ENCODE data around the gene CSF1.

The CSF1 gene

GRCh38 chr1:109935451-109935900 lies 24.8 kb downstream of the CSF1 start:
- H3K23ac ChIP-seq (ENCODE audit: low read length) = no peak overlapping the region
- DNase-seq = no peak
- no peaks in the 10 kb centered on the region for H3K79me1 ChIP-seq (ENCODE audit: low read length)
- no peaks in the 10 kb centered on the region for H3K4me1 ChIP-seq (ENCODE audit: control insufficient read depth, low read depth, low read length)
- H4K8ac ChIP-seq (ENCODE audit: low read depth, low read length) = no peak overlapping the region
- H3K79me2 ChIP-seq (ENCODE audit: control insufficient read depth, insufficient read depth, low read length) = no peaks in the 10 kb centered on the region
- no peak overlapping the region for H3K18ac ChIP-seq (ENCODE audit: low read length)
- no peak overlapping the region for H3K9ac ChIP-seq (ENCODE audit: low read length)
- no peaks in the 10 kb centered on the region for H3K27me3 ChIP-seq (ENCODE audit: insufficient read depth, low read length, poor library complexity)
- WGBS (ENCODE audit: extremely low coverage, insufficient coverage, low lambda C conversion rate) = no CpG with 5 or more reads among the region's 4 CpGs
- H3K4me2 ChIP-seq (ENCODE audit: low read length) = no peak overlapping the region
- H3K36me3 ChIP-seq (ENCODE audit: control insufficient read depth, insufficient read depth, low read length) = no peaks in the 10 kb centered on the region
- no peak overlapping the region for H4K5ac ChIP-seq (ENCODE audit: low read length)
- no peak overlapping the region for H3K56ac ChIP-seq (ENCODE audit: low read length)
- H3K4ac ChIP-seq (ENCODE audit: low read depth, low read length) = no peak overlapping the region
- no peak overlapping the region for H2BK5ac ChIP-seq (ENCODE audit: low read length)
- H3K4me3 ChIP-seq (ENCODE audit: low read length) = no peak overlapping the region
- H2BK15ac ChIP-seq (replicated peaks; ENCODE audit: low read depth) = no peak overlapping the region
- no peak overlapping the region for H3K27ac ChIP-seq (ENCODE audit: low read depth, low read length)
- H2AK5ac ChIP-seq (ENCODE audit: low read length) = no peak overlapping the region
- no peak overlapping the region for H2BK120ac ChIP-seq (ENCODE audit: low read depth, low read length)

GRCh38 chr1:109937738-109938137 lies 27.1 kb downstream of the CSF1 start:
- Histone ChIP-seq H2BK15ac (replicated peaks; ENCODE audit: low read depth) (no peak overlapping the region), H2BK5ac (ENCODE audit: low read length) (no peak overlapping the region), H3K27me3 (ENCODE audit: insufficient read depth, low read length, poor library complexity) (no peaks in the 10 kb centered on the region), H3K23ac (ENCODE audit: low read length) (no peak overlapping the region), H3K9ac (ENCODE audit: low read length) (no peak overlapping the region), H3K18ac (ENCODE audit: low read length) (no peak overlapping the region), H3K36me3 (ENCODE audit: control insufficient read depth, insufficient read depth, low read length) (no peaks in the 10 kb centered on the region), H3K4me3 (ENCODE audit: low read length) (no peak overlapping the region), H3K56ac (ENCODE audit: low read length) (no peak overlapping the region), H3K4me2 (ENCODE audit: low read length) (no peak overlapping the region), H4K5ac (ENCODE audit: low read length) (no peak overlapping the region), H3K4me1 (ENCODE audit: control insufficient read depth, low read depth, low read length) (no peaks in the 10 kb centered on the region), H3K79me1 (ENCODE audit: low read length) (no peaks in the 10 kb centered on the region), H3K79me2 (ENCODE audit: control insufficient read depth, insufficient read depth, low read length) (no peaks in the 10 kb centered on the region), H4K8ac (ENCODE audit: low read depth, low read length) (no peak overlapping the region), H3K4ac (ENCODE audit: low read depth, low read length) (no peak overlapping the region), H3K27ac (ENCODE audit: low read depth, low read length) (no peak overlapping the region), H2BK120ac (ENCODE audit: low read depth, low read length) (no peak overlapping the region), H2AK5ac (ENCODE audit: low read length) (no peak overlapping the region)
- no CpG with 5 or more reads among the region's 1 CpG for WGBS (ENCODE audit: extremely low coverage, insufficient coverage, low lambda C conversion rate)
- DNase-seq = no peak

GRCh38 chr1:109938556-109938955 lies 27.9 kb downstream of the CSF1 start:
- Histone ChIP-seq H3K36me3 (ENCODE audit: control insufficient read depth, insufficient read depth, low read length) (no peaks in the 10 kb centered on the region), H3K79me2 (ENCODE audit: control insufficient read depth, insufficient read depth, low read length) (no peaks in the 10 kb centered on the region), H2AK5ac (ENCODE audit: low read length) (no peak overlapping the region), H4K5ac (ENCODE audit: low read length) (no peak overlapping the region), H2BK5ac (ENCODE audit: low read length) (no peak overlapping the region), H4K8ac (ENCODE audit: low read depth, low read length) (no peak overlapping the region), H3K4ac (ENCODE audit: low read depth, low read length) (no peak overlapping the region), H3K27me3 (ENCODE audit: insufficient read depth, low read length, poor library complexity) (no peaks in the 10 kb centered on the region), H3K4me1 (ENCODE audit: control insufficient read depth, low read depth, low read length) (no peaks in the 10 kb centered on the region), H3K18ac (ENCODE audit: low read length) (no peak overlapping the region), H3K27ac (ENCODE audit: low read depth, low read length) (no peak overlapping the region), H3K56ac (ENCODE audit: low read length) (no peak overlapping the region), H2BK15ac (replicated peaks; ENCODE audit: low read depth) (no peak overlapping the region), H2BK120ac (ENCODE audit: low read depth, low read length) (no peak overlapping the region), H3K9ac (ENCODE audit: low read length) (no peak overlapping the region), H3K4me2 (ENCODE audit: low read length) (no peak overlapping the region), H3K4me3 (ENCODE audit: low read length) (no peak overlapping the region), H3K79me1 (ENCODE audit: low read length) (no peaks in the 10 kb centered on the region), H3K23ac (ENCODE audit: low read length) (no peak overlapping the region)
- DNase-seq = no peak
- WGBS (ENCODE audit: extremely low coverage, insufficient coverage, low lambda C conversion rate) = no CpG with 5 or more reads among the region's 2 CpGs

GRCh38 chr1:109942434-109942833 lies 31.8 kb downstream of the CSF1 start:
- no peaks in the 10 kb centered on the region for H3K79me1 ChIP-seq (ENCODE audit: low read length)
- H3K27ac ChIP-seq (ENCODE audit: low read depth, low read length) = no peak overlapping the region
- H3K56ac ChIP-seq (ENCODE audit: low read length) = no peak overlapping the region
- H3K4me1 ChIP-seq (ENCODE audit: control insufficient read depth, low read depth, low read length) = no peaks in the 10 kb centered on the region
- no peak for DNase-seq
- no peak overlapping the region for H4K5ac ChIP-seq (ENCODE audit: low read length)
- no peak overlapping the region for H3K4me3 ChIP-seq (ENCODE audit: low read length)
- no peak overlapping the region for H4K8ac ChIP-seq (ENCODE audit: low read depth, low read length)
- WGBS (ENCODE audit: extremely low coverage, insufficient coverage, low lambda C conversion rate) = no CpG with 5 or more reads among the region's 2 CpGs
- no peak overlapping the region for H2BK15ac ChIP-seq (replicated peaks; ENCODE audit: low read depth)
- H3K79me2 ChIP-seq (ENCODE audit: control insufficient read depth, insufficient read depth, low read length) = no peaks in the 10 kb centered on the region
- H2BK5ac ChIP-seq (ENCODE audit: low read length) = no peak overlapping the region
- H3K36me3 ChIP-seq (ENCODE audit: control insufficient read depth, insufficient read depth, low read length) = no peaks in the 10 kb centered on the region
- no peak overlapping the region for H3K18ac ChIP-seq (ENCODE audit: low read length)
- H3K9ac ChIP-seq (ENCODE audit: low read length) = no peak overlapping the region
- H2BK120ac ChIP-seq (ENCODE audit: low read depth, low read length) = no peak overlapping the region
- no peak overlapping the region for H3K4me2 ChIP-seq (ENCODE audit: low read length)
- H3K23ac ChIP-seq (ENCODE audit: low read length) = no peak overlapping the region
- no peak overlapping the region for H3K4ac ChIP-seq (ENCODE audit: low read depth, low read length)
- H3K27me3 ChIP-seq (ENCODE audit: insufficient read depth, low read length, poor library complexity) = no peaks in the 10 kb centered on the region
- no peak overlapping the region for H2AK5ac ChIP-seq (ENCODE audit: low read length)

DNA sequence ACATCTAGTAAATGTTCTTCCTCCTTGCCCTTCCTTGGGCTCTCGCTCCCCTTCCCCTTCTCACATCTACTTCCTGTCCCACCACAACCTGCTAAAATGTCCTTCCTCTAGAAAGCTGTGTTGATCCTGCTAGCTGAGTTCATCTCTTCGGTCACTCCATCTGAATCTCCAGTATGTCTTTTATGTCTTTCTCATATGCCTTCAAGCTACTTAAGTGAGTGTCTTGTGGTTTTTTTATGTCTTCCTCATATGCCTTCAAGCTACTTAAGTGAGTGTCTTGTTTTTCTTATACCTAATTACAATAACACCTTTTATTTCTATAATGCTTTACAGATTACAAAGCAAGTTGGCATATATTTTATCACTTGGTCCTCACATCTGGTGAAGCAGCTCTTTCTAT lies 33.9 kb downstream of the CSF1 start:
- Histone ChIP-seq H4K5ac (ENCODE audit: low read length) (no peak overlapping the region), H4K8ac (ENCODE audit: low read depth, low read length) (no peak overlapping the region), H3K18ac (ENCODE audit: low read length) (no peak overlapping the region), H3K36me3 (ENCODE audit: control insufficient read depth, insufficient read depth, low read length) (no peaks in the 10 kb centered on the region), H3K4ac (ENCODE audit: low read depth, low read length) (no peak overlapping the region), H3K9ac (ENCODE audit: low read length) (no peak overlapping the region), H2BK120ac (ENCODE audit: low read depth, low read length) (no peak overlapping the region), H2BK15ac (replicated peaks; ENCODE audit: low read depth) (no peak overlapping the region), H3K79me1 (ENCODE audit: low read length) (no peaks in the 10 kb centered on the region), H3K56ac (ENCODE audit: low read length) (no peak overlapping the region), H3K4me3 (ENCODE audit: low read length) (no peak overlapping the region), H2BK5ac (ENCODE audit: low read length) (no peak overlapping the region), H3K79me2 (ENCODE audit: control insufficient read depth, insufficient read depth, low read length) (no peaks in the 10 kb centered on the region), H3K23ac (ENCODE audit: low read length) (no peak overlapping the region), H3K27ac (ENCODE audit: low read depth, low read length) (no peak overlapping the region), H3K4me2 (ENCODE audit: low read length) (no peak overlapping the region), H3K4me1 (ENCODE audit: control insufficient read depth, low read depth, low read length) (no peaks in the 10 kb centered on the region), H2AK5ac (ENCODE audit: low read length) (no peak overlapping the region), H3K27me3 (ENCODE audit: insufficient read depth, low read length, poor library complexity) (no peaks in the 10 kb centered on the region)
- DNase-seq = no peak
- no CpG with 5 or more reads among the region's 2 CpGs for WGBS (ENCODE audit: extremely low coverage, insufficient coverage, low lambda C conversion rate)

DNA sequence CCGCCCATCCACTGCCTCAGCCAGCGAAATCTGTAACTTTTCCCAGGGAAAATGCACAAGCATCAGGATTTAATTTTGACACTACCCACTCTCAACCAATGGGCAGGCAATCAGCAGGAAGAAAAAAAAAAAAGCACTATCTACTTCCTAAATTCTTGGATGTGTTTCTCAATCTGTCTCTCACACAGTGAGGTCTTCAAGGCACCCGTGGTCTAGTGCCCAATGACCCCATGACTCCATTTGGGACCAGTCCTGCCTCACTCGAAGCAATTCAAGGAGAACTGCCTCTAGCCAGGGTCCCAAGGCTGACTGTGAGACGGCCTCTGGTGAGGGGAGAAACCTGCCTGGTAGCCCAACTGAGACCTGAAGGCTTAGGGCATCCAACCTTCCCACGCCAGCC lies 35.9 kb downstream of the CSF1 start:
- Histone ChIP-seq H3K4me3 (ENCODE audit: low read length) (no peak overlapping the region), H3K56ac (ENCODE audit: low read length) (no peak overlapping the region), H2BK15ac (replicated peaks; ENCODE audit: low read depth) (no peak overlapping the region), H2AK5ac (ENCODE audit: low read length) (no peak overlapping the region), H3K4me2 (ENCODE audit: low read length) (no peak overlapping the region), H3K4ac (ENCODE audit: low read depth, low read length) (no peak overlapping the region), H3K23ac (ENCODE audit: low read length) (no peak overlapping the region), H4K8ac (ENCODE audit: low read depth, low read length) (no peak overlapping the region), H3K27me3 (ENCODE audit: insufficient read depth, low read length, poor library complexity) (no peaks in the 10 kb centered on the region), H3K36me3 (ENCODE audit: control insufficient read depth, insufficient read depth, low read length) (no peaks in the 10 kb centered on the region), H2BK5ac (ENCODE audit: low read length) (no peak overlapping the region), H3K9ac (ENCODE audit: low read length) (no peak overlapping the region), H3K4me1 (ENCODE audit: control insufficient read depth, low read depth, low read length) (no peaks in the 10 kb centered on the region), H4K5ac (ENCODE audit: low read length) (no peak overlapping the region), H3K79me2 (ENCODE audit: control insufficient read depth, insufficient read depth, low read length) (no peaks in the 10 kb centered on the region), H3K79me1 (ENCODE audit: low read length) (no peaks in the 10 kb centered on the region), H3K18ac (ENCODE audit: low read length) (no peak overlapping the region), H2BK120ac (ENCODE audit: low read depth, low read length) (no peak overlapping the region), H3K27ac (ENCODE audit: low read depth, low read length) (no peak overlapping the region)
- no peak for DNase-seq
- WGBS (ENCODE audit: extremely low coverage, insufficient coverage, low lambda C conversion rate) = no CpG with 5 or more reads among the region's 6 CpGs
